ENCODE data around the gene CD7.

The CD7 gene

GRCh38 chr17:82325286-82326180, 8.1 kb upstream of the CD7 start:
- no peak overlapping the region for H3K4me3 ChIP-seq (ENCODE audit: low read depth, low read length)
- DNase-seq (ENCODE audit: low read depth): no peak
- TF ChIP-seq CTCF (IDR thresholded peaks at IDR 0.05; ENCODE audit: insufficient read depth, low read depth, low read length, missing control alignments): no peak

GRCh38 chr17:82324566-82325285, 7.3 kb upstream of the CD7 start:
- TF ChIP-seq CTCF (IDR thresholded peaks at IDR 0.05; ENCODE audit: insufficient read depth, low read depth, low read length, missing control alignments): no peak
- H3K4me3 ChIP-seq (ENCODE audit: low read depth, low read length): no peak overlapping the region
- DNase-seq (ENCODE audit: low read depth): no peak

GRCh38 chr17:82323514-82324234, 6.3 kb upstream of the CD7 start:
- no peak for TF ChIP-seq CTCF (IDR thresholded peaks at IDR 0.05; ENCODE audit: insufficient read depth, low read depth, low read length, missing control alignments)
- no peak overlapping the region for H3K4me3 ChIP-seq (ENCODE audit: low read depth, low read length)
- no peak for DNase-seq (ENCODE audit: low read depth)

GRCh38 chr17:82322526-82323453, 5.4 kb upstream of the CD7 start:
- no peak for TF ChIP-seq CTCF (IDR thresholded peaks at IDR 0.05; ENCODE audit: insufficient read depth, low read depth, low read length, missing control alignments)
- H3K4me3 ChIP-seq (ENCODE audit: low read depth, low read length): no peak overlapping the region
- no peak for DNase-seq (ENCODE audit: low read depth)

GRCh38 chr17:82321947-82322466, 4.6 kb upstream of the CD7 start:
- H3K4me3 ChIP-seq (ENCODE audit: low read depth, low read length): no peak overlapping the region
- TF ChIP-seq CTCF (IDR thresholded peaks at IDR 0.05; ENCODE audit: insufficient read depth, low read depth, low read length, missing control alignments): no peak
- DNase-seq (ENCODE audit: low read depth): no peak
